ENCODE data around the gene CFAP57. TPM values are rescaled to one million over a fixed set of nuclear protein-coding genes. Genes with fewer than 3 reads are reported as not detected.

The CFAP57 gene
- polyA plus RNA-seq, 1 donor from 2014 or later, result 0.17 TPM

- TF ChIP-seq SMC3 (conservative IDR thresholded peaks at IDR 0.05; ENCODE audit: poor library complexity), result no peak
- TF ChIP-seq TAF1 (IDR thresholded peaks at IDR 0.05; ENCODE audit: low read depth), result no peak
- TF ChIP-seq EP300 (conservative IDR thresholded peaks at IDR 0.05; ENCODE audit: poor library complexity, severe bottlenecking), result no peak
- TF ChIP-seq EZH2 (IDR thresholded peaks at IDR 0.05; ENCODE audit: borderline replicate concordance, insufficient read depth, low read length, poor library complexity, severe bottlenecking), result no peak
- no peak for TF ChIP-seq POLR2AphosphoS5 (IDR thresholded peaks at IDR 0.05)
- TF ChIP-seq CTCF (IDR thresholded peaks at IDR 0.05; ENCODE audit: poor library complexity, severe bottlenecking), result no peak
- no peak for TF ChIP-seq MXI1 (conservative IDR thresholded peaks at IDR 0.05; ENCODE audit: poor library complexity, severe bottlenecking)
- TF ChIP-seq RAD21 (conservative IDR thresholded peaks at IDR 0.05), result no peak
- no peak for TF ChIP-seq REST (IDR thresholded peaks at IDR 0.05; ENCODE audit: borderline replicate concordance)
- H3K4me2 ChIP-seq (ENCODE audit: low read length), result no peak overlapping the region
- no peak overlapping the region for H3K27ac ChIP-seq (ENCODE audit: low read length)
- no peaks in the 10 kb centered on the region for H3K27me3 ChIP-seq (ENCODE audit: insufficient read depth, low read depth, low read length)
- no peak overlapping the region for H3K9ac ChIP-seq (ENCODE audit: low read length)
- H4K20me1 ChIP-seq (ENCODE audit: insufficient read depth), result no peaks in the 10 kb centered on the region
- no peaks in the 10 kb centered on the region for H3K79me2 ChIP-seq (replicated peaks; ENCODE audit: insufficient read depth, low read length)
- H3K9me3 ChIP-seq (ENCODE audit: low read length), result no peaks in the 10 kb centered on the region
- H3F3A ChIP-seq (ENCODE audit: insufficient read depth, low read length, poor library complexity, severe bottlenecking), result no peaks in the 10 kb centered on the region
- no peaks in the 10 kb centered on the region for H3K9me2 ChIP-seq (ENCODE audit: insufficient read depth, low read length)
- no peak overlapping the region for H3K4me3 ChIP-seq (ENCODE audit: low read length)
- no peak overlapping the region for H2AFZ ChIP-seq (ENCODE audit: low read depth, low read length)
- no peaks in the 10 kb centered on the region for H3K36me3 ChIP-seq (ENCODE audit: insufficient read depth, low read length)
Measured at GRCh38 chr1:43284065-43284464, 111.9 kb downstream of the CFAP57 start.

GRCh38 chr1:43284546-43285110, 112.5 kb downstream of the CFAP57 start:
- Histone ChIP-seq H3K9me3 (ENCODE audit: low read length) (no peaks in the 10 kb centered on the region), H3K4me2 (ENCODE audit: low read length) (no peak overlapping the region), H4K20me1 (ENCODE audit: insufficient read depth) (no peaks in the 10 kb centered on the region), H2AFZ (ENCODE audit: low read depth, low read length) (no peak overlapping the region), H3K9me2 (ENCODE audit: insufficient read depth, low read length) (no peaks in the 10 kb centered on the region), H3K36me3 (ENCODE audit: insufficient read depth, low read length) (no peaks in the 10 kb centered on the region), H3K27me3 (ENCODE audit: insufficient read depth, low read depth, low read length) (no peaks in the 10 kb centered on the region), H3K4me3 (ENCODE audit: low read length) (no peak overlapping the region), H3K79me2 (replicated peaks; ENCODE audit: insufficient read depth, low read length) (no peaks in the 10 kb centered on the region), H3K27ac (ENCODE audit: low read length) (no peak overlapping the region), H3K9ac (ENCODE audit: low read length) (no peak overlapping the region), H3F3A (ENCODE audit: insufficient read depth, low read length, poor library complexity, severe bottlenecking) (no peaks in the 10 kb centered on the region)
- TF ChIP-seq REST (IDR thresholded peaks at IDR 0.05; ENCODE audit: borderline replicate concordance) (no peak), POLR2AphosphoS5 (IDR thresholded peaks at IDR 0.05) (no peak), TAF1 (IDR thresholded peaks at IDR 0.05; ENCODE audit: low read depth) (no peak), CTCF (IDR thresholded peaks at IDR 0.05; ENCODE audit: poor library complexity, severe bottlenecking) (no peak), RAD21 (conservative IDR thresholded peaks at IDR 0.05) (no peak), EP300 (conservative IDR thresholded peaks at IDR 0.05; ENCODE audit: poor library complexity, severe bottlenecking) (no peak), MXI1 (conservative IDR thresholded peaks at IDR 0.05; ENCODE audit: poor library complexity, severe bottlenecking) (no peak), EZH2 (IDR thresholded peaks at IDR 0.05; ENCODE audit: borderline replicate concordance, insufficient read depth, low read length, poor library complexity, severe bottlenecking) (no peak), SMC3 (conservative IDR thresholded peaks at IDR 0.05; ENCODE audit: poor library complexity) (no peak)

Data from neural cell (in vitro differentiated cells).